Left ventricle myocardium superior (tissue), 1 donor: ENCODE data around the gene LAGE3. TPM values are rescaled to one million over a fixed set of nuclear protein-coding genes. Genes with fewer than 3 reads are reported as not detected.
A peak's percentile ranks its signal among the peaks of the same experiment; 100 is the strongest.

Source experiments
- ATAC-seq: fragments of 200-7000 bp; cut with Tn5 transposase; one replicate; pipeline ENCODE4 v1.9.1; 2020; ENCODE audit warnings: mild to moderate bottlenecking, moderate library complexity
- DNase-seq: peaks from one replicate; pipeline ENCODE4 v3.0.0-alpha.2; 2020
- intact Hi-C: fragments of 100-400 bp; cut with micrococcal nuclease; formaldehyde crosslinking; loops from one replicate; pipeline ENCODE4 v1.11.0; 2022
- total RNA-seq: library from RNA; stranded (reverse); fragmentation: NEBNext Ultra II Directional; extraction: Animal tissue kit (Norgen Biotek cat#: 25700); gene quantifications from one replicate; pipeline ENCODE4 v1.2.1, GENCODE V29; 2021
- donor health status: DM: no; HTN: yes; CAD: no; lungs with severe emphysema.

Gene LAGE3
- total RNA-seq, 1 donor from 2014 or later, result 20.7 TPM

- ATAC-seq, result no peak
- intact Hi-C loops, result no loop called here
- DNase-seq, result no peak
Observed at GRCh38 chrX:154440623-154441357, 38.3 kb downstream of the LAGE3 start.

- intact Hi-C loops, result no loop called here
- ATAC-seq (no peak), DNase-seq (no peak)
Observed at GRCh38 chrX:154439841-154440240, 39.2 kb downstream of the LAGE3 start.

- no peak for ATAC-seq
- DNase-seq, result no peak
- intact Hi-C loops, result no loop called here
Observed at GRCh38 chrX:154437971-154438893, 40.8 kb downstream of the LAGE3 start.

GRCh38 chrX:154436983-154437752 lies 41.9 kb downstream of the LAGE3 start, which contains the start of gene GDI1:
GDI1 (plus strand) TSS chrX:154437154; CDS start chrX:154437255, 101 bp downstream.
- ATAC-seq (peak; percentile 69), DNase-seq (peak; percentile 76)
- intact Hi-C loops, result no loop called here

- ATAC-seq, result peak; percentile 60
- DNase-seq, result peak; percentile 62
- intact Hi-C loops, result no loop called here
Observed at GRCh38 chrX:154436374-154436982, 42.6 kb downstream of the LAGE3 start.

DNA sequence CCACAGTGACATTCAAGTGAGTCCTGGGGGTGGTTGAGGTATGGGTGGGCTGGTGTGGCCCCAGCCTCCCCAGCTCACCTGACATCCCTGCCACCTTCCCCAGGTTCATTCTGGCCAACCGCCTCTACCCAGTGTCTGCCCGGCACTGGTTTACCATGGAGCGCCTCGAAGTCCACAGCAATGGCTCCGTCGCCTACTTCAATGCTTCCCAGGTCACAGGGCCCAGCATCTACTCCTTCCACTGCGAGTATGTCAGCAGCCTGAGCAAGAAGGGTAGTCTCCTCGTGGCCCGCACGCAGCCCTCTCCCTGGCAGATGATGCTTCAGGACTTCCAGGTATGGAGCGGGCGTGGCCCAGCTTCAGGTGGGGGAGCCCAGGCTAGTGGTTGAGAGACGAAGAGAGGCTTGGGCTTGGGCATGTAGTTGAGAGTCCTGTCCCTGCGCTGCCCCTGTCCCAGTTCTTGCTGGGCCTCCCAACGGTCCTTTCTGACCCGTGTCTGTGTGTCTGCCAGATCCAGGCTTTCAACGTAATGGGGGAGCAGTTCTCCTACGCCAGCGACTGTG lies 43.8 kb downstream of the LAGE3 start:
- no peak for ATAC-seq
- intact Hi-C loops, result no loop called here
- no peak for DNase-seq

DNA sequence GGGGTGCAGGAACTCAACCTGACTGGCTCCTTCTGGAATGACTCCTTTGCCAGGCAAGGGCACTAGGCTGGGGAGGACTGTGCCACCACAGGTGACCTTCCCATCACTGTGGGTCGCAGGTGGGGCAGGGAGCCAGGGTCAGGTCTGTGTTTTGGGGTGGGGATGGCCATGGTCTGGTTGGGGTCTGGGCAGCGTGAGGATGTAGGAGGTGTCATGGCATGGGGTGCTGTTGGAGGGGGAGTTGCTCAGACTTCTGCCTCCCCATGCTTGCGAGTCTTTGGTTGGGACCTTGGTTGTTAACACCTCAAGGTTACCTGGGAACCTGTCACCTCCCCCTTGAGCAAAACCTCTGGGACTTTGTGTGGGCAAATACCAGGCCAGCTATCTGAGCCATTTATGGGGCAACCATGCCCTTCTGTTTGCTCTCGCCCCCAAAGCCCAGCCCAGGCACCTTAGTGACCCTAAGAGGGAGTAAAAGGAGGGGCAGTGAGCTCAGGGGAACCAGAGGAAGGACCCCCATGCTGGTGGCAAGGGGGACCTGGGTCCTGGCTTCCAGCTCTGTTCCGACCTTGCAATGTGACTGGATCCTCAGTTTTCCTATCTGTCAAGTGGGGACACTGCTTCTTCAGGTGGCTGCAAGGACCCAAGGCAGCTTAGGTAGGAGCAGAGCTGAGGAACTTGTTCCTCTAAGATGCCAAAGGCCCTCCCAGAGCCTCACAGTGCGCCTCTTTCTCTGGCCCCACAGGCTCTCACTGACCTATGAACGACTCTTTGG lies 44.5 kb downstream of the LAGE3 start:
- ATAC-seq, result no peak
- no peak for DNase-seq
- intact Hi-C loops, result no loop called here

- no peak for ATAC-seq
- no peak for DNase-seq
- intact Hi-C loops, result no loop called here
Observed at GRCh38 chrX:154433605-154434004, 45.5 kb downstream of the LAGE3 start.

- ATAC-seq (no peak), DNase-seq (no peak)
- intact Hi-C loops, result no loop called here
Observed at GRCh38 chrX:154432210-154432609, 46.9 kb downstream of the LAGE3 start.

- peak; percentile 1 for ATAC-seq
- intact Hi-C loops, result no loop called here
- peak; percentile 37 for DNase-seq
Observed at GRCh38 chrX:154431341-154431740, 47.7 kb downstream of the LAGE3 start.

GRCh38 chrX:154430916-154431315 lies 48.2 kb downstream of the LAGE3 start:
- no peak for ATAC-seq
- intact Hi-C loops, result no loop called here
- no peak for DNase-seq

- intact Hi-C loops, result no loop called here
- DNase-seq (no peak), ATAC-seq (no peak)
Observed at GRCh38 chrX:154430479-154430878, 48.6 kb downstream of the LAGE3 start.

DNA sequence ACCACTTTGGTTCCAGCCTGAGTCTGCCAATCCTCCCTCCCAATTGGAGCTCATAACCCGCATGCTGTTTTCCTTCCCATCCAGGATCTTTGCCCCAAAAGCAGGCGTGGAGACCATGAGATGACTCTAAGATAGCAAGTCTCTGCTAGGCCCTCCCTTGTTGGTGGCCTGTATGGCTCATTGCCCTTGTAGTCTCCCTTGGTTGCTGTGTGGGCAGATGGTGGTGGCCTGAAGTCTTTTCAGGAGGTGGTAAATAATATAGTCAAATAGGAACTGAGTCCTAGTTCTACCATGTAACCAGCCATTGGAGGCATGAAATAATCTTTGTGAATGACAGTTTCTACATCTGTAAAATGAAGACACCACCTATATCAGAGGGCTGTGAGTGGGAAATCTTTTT lies 49.4 kb downstream of the LAGE3 start:
- intact Hi-C loops, result no loop called here
- DNase-seq (no peak), ATAC-seq (no peak)

- intact Hi-C loops, result no loop called here
- DNase-seq (peak; percentile 95), ATAC-seq (peak; percentile 99)
Observed at GRCh38 chrX:154428176-154429171, 50.6 kb downstream of the LAGE3 start, which contains the start of gene ATP6AP1. ATP6AP1 (plus strand) TSS chrX:154428677; CDS start chrX:154428693, 16 bp downstream.
